ENCODE data around the gene CACNA2D3.

DNA sequence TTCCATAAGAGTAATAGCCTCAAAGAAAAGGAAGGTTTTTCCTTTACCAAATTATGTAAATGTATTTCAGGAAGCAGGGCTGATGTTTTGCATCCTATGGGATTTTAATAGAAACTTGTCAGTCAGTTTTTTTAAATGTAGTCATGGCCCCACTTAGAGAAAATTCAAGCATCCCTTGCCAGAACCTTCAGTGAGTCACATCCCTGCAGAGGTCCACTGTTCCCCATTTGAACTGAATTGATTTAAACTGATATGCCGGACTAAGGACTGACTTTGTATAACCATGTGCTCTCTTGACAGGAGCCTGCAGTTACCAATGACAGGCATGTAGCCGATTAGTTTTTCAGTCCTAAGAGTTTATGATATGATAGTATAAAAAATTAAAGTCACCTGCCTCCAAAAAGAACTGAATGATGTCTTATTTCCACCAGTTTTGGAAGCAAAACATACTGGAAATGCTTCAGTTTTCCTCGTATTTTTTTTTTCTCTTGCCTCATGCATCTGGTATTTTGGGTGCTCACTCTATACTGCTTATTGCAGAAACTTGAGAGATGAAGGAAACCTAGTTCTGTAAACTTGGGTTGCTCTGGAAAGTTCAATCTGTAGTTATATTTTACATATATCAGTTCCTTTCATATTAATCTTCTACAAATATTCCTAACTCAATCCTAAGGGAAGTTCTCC, 774.8 kb downstream of the CACNA2D3 start:
- TF ChIP-seq, protein P1, sequence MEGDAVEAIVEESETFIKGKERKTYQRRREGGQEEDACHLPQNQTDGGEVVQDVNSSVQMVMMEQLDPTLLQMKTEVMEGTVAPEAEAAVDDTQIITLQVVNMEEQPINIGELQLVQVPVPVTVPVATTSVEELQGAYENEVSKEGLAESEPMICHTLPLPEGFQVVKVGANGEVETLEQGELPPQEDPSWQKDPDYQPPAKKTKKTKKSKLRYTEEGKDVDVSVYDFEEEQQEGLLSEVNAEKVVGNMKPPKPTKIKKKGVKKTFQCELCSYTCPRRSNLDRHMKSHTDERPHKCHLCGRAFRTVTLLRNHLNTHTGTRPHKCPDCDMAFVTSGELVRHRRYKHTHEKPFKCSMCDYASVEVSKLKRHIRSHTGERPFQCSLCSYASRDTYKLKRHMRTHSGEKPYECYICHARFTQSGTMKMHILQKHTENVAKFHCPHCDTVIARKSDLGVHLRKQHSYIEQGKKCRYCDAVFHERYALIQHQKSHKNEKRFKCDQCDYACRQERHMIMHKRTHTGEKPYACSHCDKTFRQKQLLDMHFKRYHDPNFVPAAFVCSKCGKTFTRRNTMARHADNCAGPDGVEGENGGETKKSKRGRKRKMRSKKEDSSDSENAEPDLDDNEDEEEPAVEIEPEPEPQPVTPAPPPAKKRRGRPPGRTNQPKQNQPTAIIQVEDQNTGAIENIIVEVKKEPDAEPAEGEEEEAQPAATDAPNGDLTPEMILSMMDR (conservative IDR thresholded peaks at IDR 0.05): no peak
- TF ChIP-seq EZH2 (IDR thresholded peaks at IDR 0.05; ENCODE audit: low read depth): no peak

Data from PC-9 (cell line).